Endodermal cell (in vitro differentiated cells): ENCODE measurements around the gene SFXN5. TPM values are rescaled to one million over a fixed set of nuclear protein-coding genes. Genes with fewer than 3 reads are reported as not detected.

Experiments used
- DNase-seq: peaks from one replicate; pipeline ENCODE4 v3.0.0-alpha.2; 2017
- H3K27ac ChIP-seq: 2 replicates; pipeline ENCODE4 v1.5.1; 2013; ENCODE audit warnings: mild to moderate bottlenecking, low read depth, low read length, moderate library complexity
- H3K27me3 ChIP-seq: 2 replicates; pipeline ENCODE4 v1.6.1; 2013; ENCODE audit warnings: mild to moderate bottlenecking, low read length, moderate library complexity; ENCODE audit not compliant: insufficient read depth, control insufficient read depth, poor library complexity, severe bottlenecking
- H3K36me3 ChIP-seq: 2 replicates; pipeline ENCODE4 v1.7.0; 2013; ENCODE audit warnings: mild to moderate bottlenecking, low read length, moderate library complexity; ENCODE audit not compliant: control insufficient read depth, insufficient read depth
- H3K4me1 ChIP-seq: one replicate; pipeline ENCODE4 v1.7.0; 2013; ENCODE audit warnings: low read length; ENCODE audit not compliant: control insufficient read depth, insufficient read depth
- H3K4me3 ChIP-seq: 2 replicates; pipeline ENCODE4 v1.5.1; 2013; ENCODE audit warnings: mild to moderate bottlenecking, low read length, moderate library complexity
- H3K9ac ChIP-seq: 2 replicates; pipeline ENCODE4 v1.6.1; 2013; ENCODE audit warnings: mild to moderate bottlenecking, low read length, moderate library complexity; ENCODE audit not compliant: poor library complexity, severe bottlenecking; ENCODE audit errors: extremely low read depth
- H3K9me3 ChIP-seq: 2 replicates; pipeline ENCODE4 v1.6.1; 2013; ENCODE audit warnings: mild to moderate bottlenecking, low read length, moderate library complexity; ENCODE audit not compliant: control insufficient read depth
- H3K27ac Mint-ChIP-seq: 2 replicates; pipeline ENCODE4 v1.8.0; 2020; ENCODE audit warnings: mixed read lengths
- H3K27me3 Mint-ChIP-seq: 2 replicates; pipeline ENCODE4 v1.8.0; 2021; ENCODE audit warnings: mild to moderate bottlenecking, mixed read lengths; ENCODE audit not compliant: insufficient read depth
- H3K36me3 Mint-ChIP-seq: 2 replicates; pipeline ENCODE4 v1.8.0; 2020; ENCODE audit warnings: low read depth, mixed read lengths
- H3K4me1 Mint-ChIP-seq: 2 replicates; pipeline ENCODE4 v1.8.0; 2020; ENCODE audit warnings: mixed read lengths
- H3K4me3 Mint-ChIP-seq: 2 replicates; pipeline ENCODE4 v1.8.0; 2020; ENCODE audit warnings: mild to moderate bottlenecking, moderate library complexity, mixed read lengths
- H3K9me3 Mint-ChIP-seq: 2 replicates; pipeline ENCODE4 v1.8.0; 2020; ENCODE audit warnings: mild to moderate bottlenecking, mixed read lengths
- CTCF ChIP-seq: fragments of 200-600 bp; sonication (generic); conservative IDR thresholded peaks from 2 replicates; pipeline ENCODE4 v1.5.0; 2021; ENCODE audit warnings: antibody characterized with exemption, mild to moderate bottlenecking
- WGBS, 2 experiments: methylation state at CpG; one replicate each; pipeline versions ENCODE4 v1.1.5 to v1.1.7; 2013; ENCODE audit warnings: missing lambda C conversion rate in 2 of 2, mixed read lengths in 1 of 2; ENCODE audit not compliant: insufficient coverage in 1 of 2, insufficient read length in 1 of 2; 5-methylcytosine and 5-hydroxymethylcytosine counted together
- total RNA-seq, 2 donors: library from RNA; stranded (reverse); fragmentation: NEBNext Ultra II Directional in 1 of 2; extraction: Animal tissue kit (Norgen Biotek cat#: 25700) in 1 of 2; gene quantifications; 2 replicates in 1 of 2; 3 replicates in 1 of 2; pipeline ENCODE4 v1.2.1, GENCODE V29; 2021

SFXN5 gene
- total RNA-seq, 2 donors from 2014 or later: 30.7 to 32.8 TPM

- peaks cover 7% of the 10 kb centered on the region for H3K36me3 Mint-ChIP-seq
- H3K4me3 Mint-ChIP-seq: no peak overlapping the region
- H3K27me3 Mint-ChIP-seq: no peaks in the 10 kb centered on the region
- Histone ChIP-seq H3K4me1 (peaks cover 3% of the 10 kb centered on the region), H3K27ac (no peak overlapping the region), H3K4me3 (no peak overlapping the region), H3K36me3 (no peaks in the 10 kb centered on the region), H3K9ac (no peak overlapping the region), H3K9me3 (no peaks in the 10 kb centered on the region), H3K27me3 (no peaks in the 10 kb centered on the region)
- 67 to 73% methylated on average over 1 of the region's 1 CpG for WGBS, 2 experiments
- H3K27ac Mint-ChIP-seq: no peak overlapping the region
- DNase-seq: no peak
- no peak for TF ChIP-seq CTCF
- H3K9me3 Mint-ChIP-seq: no peaks in the 10 kb centered on the region
- peaks cover 9% of the 10 kb centered on the region for H3K4me1 Mint-ChIP-seq
Measured at GRCh38 chr2:73077424-73077795, 5.9 kb upstream of the SFXN5 start.

GRCh38 chr2:73076701-73077423 lies 5.3 kb upstream of the SFXN5 start:
- H3K9me3 ChIP-seq: no peaks in the 10 kb centered on the region
- H3K36me3 Mint-ChIP-seq: peaks cover 7% of the 10 kb centered on the region
- H3K4me3 Mint-ChIP-seq: no peak overlapping the region
- no peak overlapping the region for H3K4me3 ChIP-seq
- H3K9ac ChIP-seq: no peak overlapping the region
- no peaks in the 10 kb centered on the region for H3K36me3 ChIP-seq
- no peaks in the 10 kb centered on the region for H3K27me3 ChIP-seq
- H3K27me3 Mint-ChIP-seq: no peaks in the 10 kb centered on the region
- H3K4me1 ChIP-seq: peaks cover 3% of the 10 kb centered on the region
- H3K27ac Mint-ChIP-seq: no peak overlapping the region
- no peak overlapping the region for H3K27ac ChIP-seq
- peaks cover 14% of the 10 kb centered on the region for H3K4me1 Mint-ChIP-seq
- 91 to 97% methylated on average over 7 to 8 of the region's 8 CpGs for WGBS, 2 experiments
- H3K9me3 Mint-ChIP-seq: no peaks in the 10 kb centered on the region
- TF ChIP-seq CTCF: no peak
- DNase-seq: no peak

GRCh38 chr2:73075477-73076373 lies 4.2 kb upstream of the SFXN5 start:
- H3K36me3 Mint-ChIP-seq: peaks cover 7% of the 10 kb centered on the region
- Histone ChIP-seq H3K27ac (no peak overlapping the region), H3K4me1 (peaks cover 3% of the 10 kb centered on the region), H3K9ac (no peak overlapping the region), H3K9me3 (no peaks in the 10 kb centered on the region), H3K4me3 (no peak overlapping the region), H3K27me3 (no peaks in the 10 kb centered on the region), H3K36me3 (no peaks in the 10 kb centered on the region)
- no peaks in the 10 kb centered on the region for H3K27me3 Mint-ChIP-seq
- peaks cover 7% of the 10 kb centered on the region for H3K4me1 Mint-ChIP-seq
- no peak overlapping the region for H3K4me3 Mint-ChIP-seq
- H3K9me3 Mint-ChIP-seq: no peaks in the 10 kb centered on the region
- no peak for TF ChIP-seq CTCF
- H3K27ac Mint-ChIP-seq: no peak overlapping the region
- DNase-seq: no peak
- 92 to 93% methylated on average over 12 to 23 of the region's 23 CpGs for WGBS, 2 experiments
